HCT116 (cell line): ENCODE results near the gene NTRK3.

Experiments used
- CTCF ChIP-seq, 3 experiments: fragments of 200-600 bp in 1 of 3; sonication (generic) in 1 of 3; IDR thresholded peaks in 2 of 3; conservative IDR thresholded peaks in 1 of 3; 2 replicates each; pipeline ENCODE4 v1.5.1; 2012 to 2017; ENCODE audit warnings: low read depth in 2 of 3, low read length in 2 of 3, antibody characterized with exemption in 1 of 3, borderline replicate concordance in 1 of 3, control low read depth in 1 of 3, mild to moderate bottlenecking in 1 of 3, mixed read lengths in 1 of 3, mixed run types in 1 of 3, moderate library complexity in 1 of 3; ENCODE audit not compliant: insufficient read depth in 1 of 3
- EGR1 ChIP-seq: IDR thresholded peaks from 2 replicates; pipeline ENCODE4 v1.6.1; 2012; ENCODE audit warnings: low read depth
- EZH2 ChIP-seq: fragments of 200-600 bp; sonication (generic); IDR thresholded peaks from 2 replicates; pipeline ENCODE4 v1.6.1; 2017; ENCODE audit warnings: antibody characterized with exemption, mixed run types
- POLR2A ChIP-seq: IDR thresholded peaks from 2 replicates; pipeline ENCODE4 v1.7.0; 2011; ENCODE audit warnings: borderline replicate concordance; ENCODE audit not compliant: insufficient read depth, insufficient read length; ENCODE audit errors: extremely low read depth
- POLR2AphosphoS5 ChIP-seq: IDR thresholded peaks from 2 replicates; pipeline ENCODE4 v1.6.1; 2011; ENCODE audit warnings: mild to moderate bottlenecking, low read depth, low read length, moderate library complexity
- ZNF274 ChIP-seq: fragments of 200-500 bp; sonication (Bioruptor generic); IDR thresholded peaks from 2 replicates; pipeline ENCODE4 v1.6.1; 2014; ENCODE audit warnings: mild to moderate bottlenecking, low read depth, low read length, inconsistent platforms

GRCh38 chr15:88174571-88174970 is 82.0 kb downstream of the NTRK3 start:
- TF ChIP-seq CTCF (IDR thresholded peaks at IDR 0.05 in 2 of 3, conservative IDR thresholded peaks at IDR 0.05 in 1 of 3; ENCODE audit: borderline replicate concordance in 1 of 3, insufficient read depth in 1 of 3, low read depth in 2 of 3, low read length in 2 of 3) = no peak
- no peak for TF ChIP-seq POLR2AphosphoS5
- no peak for TF ChIP-seq EZH2
- TF ChIP-seq POLR2A = no peak
- no peak for TF ChIP-seq ZNF274
- TF ChIP-seq EGR1 = no peak
